HCT116 (cell line): ENCODE measurements around the gene GTF2H4. TPM values are rescaled to one million over a fixed set of nuclear protein-coding genes. Genes with fewer than 3 reads are reported as not detected.
"Not testable (repeated sequence)": the region's sequence is repeated elsewhere in the genome, so short reads cannot be mapped to it uniquely, and the experiment has no call there.

Experiments
- ATAC-seq: fragments of 200-7000 bp; cut with Tn5 transposase; 2 replicates; pipeline ENCODE4 v1.9.1; 2020; ENCODE audit warnings: mild to moderate bottlenecking, moderate library complexity
- BruUV-seq: library from RNA; stranded (reverse); fragments of 400-500 nt; replicated peaks from 2 replicates; lab custom pipeline; 2021; lab: Mats Ljungman, UMichigan
- CTCF ChIA-PET: fragments of 300-600 bp; sonication (Branson Sonifier 250); formaldehyde crosslinking; loops from one replicate; lab custom pipeline; 2021; ENCODE audit warnings: antibody characterized with exemption; lab: Charles Lee
- POLR2A ChIA-PET: fragments of 300-600, 350-600 bp; sonication (Branson Sonifier 250); formaldehyde crosslinking; loops from one replicate; lab custom pipeline; 2021; ENCODE audit warnings: antibody characterized with exemption; lab: Charles Lee
- RAD21 ChIA-PET, 2 experiments: fragments of 300-600 bp; sonication (Branson Sonifier 250); formaldehyde crosslinking; loops; one replicate each; lab custom pipeline; 2023; ENCODE audit warnings: low total read pairs in 2 of 2; ENCODE audit not compliant: uncharacterized antibody in 2 of 2, unreplicated experiment in 2 of 2, low non-redundant PET in 1 of 2; lab: Charles Lee
- DNase-seq: peaks from one replicate; pipeline ENCODE4 v3.0.0-alpha.2; 2010; ENCODE audit warnings: low read depth, low spot score
- H2AFZ ChIP-seq: fragments of 200-600 bp; shearing (Covaris generic), sonication (generic); 2 replicates; pipeline ENCODE4 v1.6.1; 2017; ENCODE audit warnings: low read depth, mixed run types, mixed read lengths, antibody characterized with exemption, low read length; ENCODE audit not compliant: poor library complexity, severe bottlenecking
- H3K27ac ChIP-seq: 2 replicates; pipeline ENCODE4 v1.5.1; 2012; ENCODE audit warnings: low read depth, low read length
- H3K27me3 ChIP-seq: fragments of 200-600 bp; sonication (generic); 2 replicates; pipeline ENCODE4 v1.6.1; 2016; ENCODE audit warnings: mixed run types, low read length, mixed read lengths; ENCODE audit not compliant: insufficient read depth
- H3K36me3 ChIP-seq, 2 experiments: fragments of 200-500 bp in 1 of 2; fragments of 200-600 bp in 1 of 2; sonication (Bioruptor generic) in 1 of 2; sonication (generic) in 1 of 2; 2 replicates each; pipeline versions ENCODE4 v1.5.1 to v1.6.1; 2014 to 2016; ENCODE audit warnings: low read length in 2 of 2, inconsistent platforms in 1 of 2, mixed read lengths in 1 of 2, mixed run types in 1 of 2; ENCODE audit not compliant: insufficient read depth in 2 of 2, control insufficient read depth in 1 of 2
- H3K4me1 ChIP-seq, 2 experiments: fragments of 200-600 bp in 1 of 2; sonication (generic) in 1 of 2; 2 replicates each; pipeline versions ENCODE4 v1.5.1 to v1.6.1; 2012 to 2017; ENCODE audit warnings: low read length in 2 of 2, inconsistent platforms in 1 of 2, mild to moderate bottlenecking in 1 of 2, mixed read lengths in 1 of 2, mixed run types in 1 of 2, moderate library complexity in 1 of 2; ENCODE audit not compliant: insufficient read depth in 2 of 2, control insufficient read depth in 1 of 2
- H3K4me2 ChIP-seq: fragments of 200-600 bp; sonication (generic); 2 replicates; pipeline ENCODE4 v1.6.1; 2017; ENCODE audit warnings: mixed run types, low read length, mixed read lengths
- H3K4me3 ChIP-seq, 2 experiments: fragments of 200-600 bp in 1 of 2; sonication (generic) in 1 of 2; replicated peaks in 1 of 2; 2 replicates each; pipeline ENCODE4 v1.5.1; 2011 to 2016; ENCODE audit warnings: low read length in 2 of 2, control low read depth in 1 of 2, low read depth in 1 of 2, mild to moderate bottlenecking in 1 of 2, mixed read lengths in 1 of 2, mixed run types in 1 of 2
- H3K79me2 ChIP-seq: fragments of 200-600 bp; sonication (generic); 2 replicates; pipeline ENCODE4 v1.6.1; 2017; ENCODE audit warnings: mild to moderate bottlenecking, mixed run types, low read length, moderate library complexity, mixed read lengths; ENCODE audit not compliant: insufficient read depth
- H3K9ac ChIP-seq: fragments of 200-600 bp; sonication (generic); 2 replicates; pipeline ENCODE4 v1.6.1; 2016; ENCODE audit warnings: low read length, mixed read lengths
- H3K9me2 ChIP-seq: fragments of 200-600 bp; sonication (generic), shearing (Covaris generic); 2 replicates; pipeline ENCODE4 v1.6.1; 2017; ENCODE audit warnings: mixed run types, mild to moderate bottlenecking, moderate library complexity; ENCODE audit not compliant: insufficient read depth
- H3K9me3 ChIP-seq, 2 experiments: fragments of 200-500 bp in 1 of 2; fragments of 200-600 bp in 1 of 2; sonication (Bioruptor generic) in 1 of 2; sonication (generic) in 1 of 2; 2 replicates each; pipeline ENCODE4 v1.6.1; 2014 to 2017; ENCODE audit warnings: low read length in 2 of 2, mixed read lengths in 2 of 2, inconsistent platforms in 1 of 2, low read depth in 1 of 2, mild to moderate bottlenecking in 1 of 2, mixed run types in 1 of 2, moderate library complexity in 1 of 2; ENCODE audit not compliant: control insufficient read depth in 1 of 2, insufficient read depth in 1 of 2
- H4K20me1 ChIP-seq: fragments of 200-600 bp; sonication (generic), shearing (Covaris generic); 2 replicates; pipeline ENCODE4 v1.6.1; 2017; ENCODE audit warnings: mixed run types, mild to moderate bottlenecking, moderate library complexity; ENCODE audit not compliant: insufficient read depth
- CBX3 ChIP-seq: IDR thresholded peaks from 2 replicates; pipeline ENCODE4 v1.6.1; 2012; ENCODE audit warnings: low read depth
- CEBPB ChIP-seq: IDR thresholded peaks from 2 replicates; pipeline ENCODE4 v1.6.1; 2012; ENCODE audit warnings: low read depth
- RAD21 ChIP-seq: IDR thresholded peaks from 2 replicates; pipeline ENCODE4 v1.6.1; 2012; ENCODE audit warnings: low read depth, mild to moderate bottlenecking
- intact Hi-C: fragments of 100-400 bp; cut with micrococcal nuclease; formaldehyde crosslinking; loops from 2 replicates; pipeline ENCODE4 v1.10.0; 2022
- total RNA-seq: library from RNA; stranded (reverse); gene quantifications from one replicate; pipeline ENCODE4 v1.2.1, GENCODE V29; 2021; ENCODE audit not compliant: unreplicated experiment

GTF2H4 gene
- total RNA-seq, 1 experiment from 2014 or later: 59.7 TPM

DNA sequence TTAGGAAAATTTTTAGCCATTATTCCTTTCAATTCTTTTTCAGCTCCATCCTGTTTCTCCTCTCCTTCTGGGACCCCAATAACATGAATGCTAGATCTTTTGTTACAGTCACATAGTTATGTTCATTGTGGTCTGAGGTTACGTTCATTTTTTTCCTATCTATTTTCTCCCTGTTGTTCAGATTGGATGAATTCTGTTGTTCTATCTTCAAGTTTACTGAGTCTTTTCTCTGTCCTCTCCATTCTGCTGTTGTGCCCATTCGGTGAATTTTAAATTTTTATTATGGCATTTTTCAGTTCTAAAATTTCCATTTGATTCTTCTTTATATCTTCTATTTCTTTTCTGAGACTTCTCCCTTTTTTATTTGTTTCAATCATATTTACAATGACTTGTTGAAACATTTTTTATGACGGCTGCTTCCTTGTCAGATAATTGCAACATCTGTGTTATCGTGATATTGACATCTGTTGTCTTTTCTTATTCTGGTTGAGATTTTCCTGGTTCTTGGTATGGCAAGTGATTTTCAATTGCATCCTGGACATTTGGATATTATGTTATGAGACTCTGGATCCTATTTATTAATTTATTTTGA lies 36.3 kb upstream of the GTF2H4 start:
- ChIA-PET CTCF (no interaction called here), RAD21 (no interaction called here), POLR2A (no interaction called here)
- Histone ChIP-seq H3K4me2 (no peak overlapping the region), H3K9me3 (peaks cover 4 to 7% of the 10 kb centered on the region in 2 experiments; a peak in 2 of 4 replicates), H3K4me3 (no peak overlapping the region), H3K4me1 (peaks cover 7 to 22% of the 10 kb centered on the region in 2 experiments; a peak in 3 of 4 replicates), H3K9ac (no peak overlapping the region), H3K9me2 (no peaks in the 10 kb centered on the region), H3K27me3 (no peaks in the 10 kb centered on the region), H3K79me2 (no peaks in the 10 kb centered on the region), H2AFZ (no peak overlapping the region), H4K20me1 (no peaks in the 10 kb centered on the region), H3K27ac (no peak overlapping the region), H3K36me3 (no peaks in the 10 kb centered on the region)
- no peak for TF ChIP-seq RAD21
- TF ChIP-seq CBX3: 0 out of 2 replicates have a peak, but pooled peaks have one; percentile 25
- DNase-seq (no peak), ATAC-seq (no peak)
- no TSS peak for BruUV-seq
- intact Hi-C loops: no loop called here

DNA sequence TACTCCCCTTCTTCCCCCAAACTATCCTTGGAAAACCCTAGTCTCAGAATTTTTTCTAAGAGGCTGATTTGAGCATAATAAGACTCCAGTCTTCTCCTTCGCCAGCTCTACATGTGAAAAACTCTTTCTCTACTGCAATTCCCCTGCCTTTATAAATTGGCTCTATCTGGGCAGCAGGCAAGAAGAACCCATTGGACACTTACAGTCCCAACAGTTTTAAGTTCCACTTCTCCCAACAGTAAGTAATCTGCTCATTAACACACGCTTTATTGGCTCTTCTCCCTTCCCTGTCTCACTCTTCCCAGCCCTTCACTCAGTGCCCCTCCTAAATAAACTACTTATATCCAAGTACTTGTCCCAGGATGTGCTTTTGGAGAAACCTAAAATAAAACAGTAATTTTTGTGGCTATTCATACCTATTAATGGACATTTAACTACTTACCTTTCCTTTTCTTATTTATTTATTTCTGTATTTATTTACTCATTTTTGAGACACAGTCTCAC lies 34.8 kb upstream of the GTF2H4 start:
- Histone ChIP-seq H3K4me1 (peaks cover 19 to 37% of the 10 kb centered on the region in 2 experiments; a peak in 3 of 4 replicates), H4K20me1 (no peaks in the 10 kb centered on the region), H3K36me3 (no peaks in the 10 kb centered on the region), H3K27ac (no peak overlapping the region), H3K4me3 (no peak overlapping the region), H3K4me2 (no peak overlapping the region), H3K27me3 (no peaks in the 10 kb centered on the region), H3K9me3 (peaks cover 4 to 7% of the 10 kb centered on the region in 2 experiments; a peak in 2 of 4 replicates), H3K79me2 (no peaks in the 10 kb centered on the region), H3K9ac (no peak overlapping the region), H2AFZ (no peak overlapping the region), H3K9me2 (no peaks in the 10 kb centered on the region)
- ATAC-seq (no peak), DNase-seq (no peak)
- no peak for TF ChIP-seq CEBPB
- intact Hi-C loops: no loop called here
- RAD21 ChIA-PET: no interaction called here
- POLR2A ChIA-PET: no interaction called here
- CTCF ChIA-PET: interaction anchor here (1.4 kb wide), 1 partner anchor 44 kb away, joined by 3 read pairs; no protein-coding TSS in a partner anchor
- BruUV-seq: no TSS peak

GRCh38 chr6:30873795-30874194 lies 34.2 kb upstream of the GTF2H4 start:
- H3K9me3 ChIP-seq, H3K36me3 ChIP-seq, H3K79me2 ChIP-seq, DNase-seq, POLR2A ChIA-PET, ATAC-seq, H3K9me2 ChIP-seq, intact Hi-C loops, BruUV-seq, H3K9ac ChIP-seq, H2AFZ ChIP-seq, H3K4me3 ChIP-seq, H3K27ac ChIP-seq, H3K27me3 ChIP-seq, H3K4me2 ChIP-seq, RAD21 ChIA-PET, H4K20me1 ChIP-seq: not testable (repeated sequence)
- peaks cover 20 to 40% of the 10 kb centered on the region in 2 experiments; a peak in 3 of 4 replicates for H3K4me1 ChIP-seq
- CTCF ChIA-PET: interaction anchor here (1.4 kb wide), 1 partner anchor 45 kb away, joined by 3 read pairs; no protein-coding TSS in a partner anchor
